ENCODE data around the gene FDX2. TPM values are rescaled to one million over a fixed set of nuclear protein-coding genes. Genes with fewer than 3 reads are reported as not detected.

The FDX2 gene
- total RNA-seq = 8.9 and 22.2 TPM in 2 replicates

GRCh38 chr19:10315335-10316214, at the start of gene FDX2:
TSS of gene FDX2 (minus strand) at chr19:10316015. CDS start at chr19:10315996, 19 bp downstream.

DNA sequence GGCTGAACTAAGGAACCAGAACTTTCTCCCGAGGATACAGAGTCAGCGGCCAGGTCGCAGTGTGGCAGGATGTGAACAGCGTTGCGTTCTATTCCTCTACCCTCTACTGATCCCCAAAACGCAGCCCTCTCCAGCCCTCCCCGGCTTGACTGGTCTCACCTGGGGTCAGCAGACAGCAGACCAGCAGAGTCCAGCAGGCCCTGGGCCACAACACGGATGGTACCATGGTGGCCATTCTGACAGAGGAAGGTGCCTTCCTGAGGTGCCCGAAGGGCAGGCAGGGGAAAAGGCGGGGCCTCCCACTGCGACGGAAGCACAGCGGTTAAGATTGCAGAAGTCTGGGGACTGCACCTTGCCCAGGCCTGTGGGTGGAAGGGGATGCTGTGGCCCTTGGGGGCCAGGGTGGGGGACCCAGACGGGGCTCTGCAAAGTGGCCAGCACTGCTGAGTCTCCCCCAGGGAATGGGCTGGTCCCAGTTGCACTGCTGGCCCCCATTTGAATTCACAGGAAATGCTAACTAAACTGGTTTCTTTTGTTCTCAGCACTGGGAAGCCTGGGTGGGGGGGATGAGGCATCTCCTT, 23.7 kb upstream of the FDX2 start, which contains the start of gene ICAM3:
TSS of gene ICAM3 (minus strand) at position 245 of the 581 bp plus-strand sequence. CDS start at position 235, 10 bp downstream.

DNA sequence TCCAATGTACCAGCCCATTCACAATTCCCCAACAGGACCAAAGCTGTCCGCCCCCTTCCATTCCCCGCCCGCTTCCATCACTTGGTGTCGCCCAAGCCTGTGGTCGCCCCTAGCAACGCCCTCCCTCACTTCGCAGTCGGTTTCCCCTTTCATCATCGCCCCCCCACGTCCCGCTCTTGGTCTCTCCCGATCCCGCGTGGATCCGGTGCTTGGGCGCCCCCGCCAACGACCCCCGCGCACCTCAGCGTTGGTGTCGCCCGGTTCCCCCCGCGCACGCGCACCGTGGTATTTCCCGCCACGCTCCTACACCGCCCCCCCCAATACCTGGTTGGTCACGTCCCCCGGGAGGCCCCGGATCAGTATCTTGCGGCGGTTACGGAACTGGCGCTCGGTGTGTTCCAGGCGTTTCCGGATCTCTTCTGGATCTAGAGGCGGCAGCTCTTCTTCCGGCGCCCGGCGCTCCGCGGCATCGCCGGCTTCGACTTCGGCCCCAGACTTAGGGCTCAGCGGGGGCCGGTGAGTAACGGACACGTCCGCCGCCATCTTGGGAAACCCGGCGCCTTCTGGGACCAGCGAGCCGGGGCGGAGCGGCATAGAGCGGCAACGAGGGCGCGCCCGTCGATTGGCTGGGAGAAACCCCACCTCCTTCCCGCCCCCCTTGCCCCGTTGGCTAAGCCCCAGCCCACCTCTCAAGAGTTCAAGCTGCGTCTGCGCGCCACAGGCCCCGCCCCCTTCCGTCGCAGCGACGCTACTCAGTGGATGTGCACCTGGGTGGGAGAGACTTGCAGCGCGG, 17.3 kb upstream of the FDX2 start, which contains the start of gene RAVER1:
TSS of gene RAVER1 (minus strand) at position 565 of the 793 bp plus-strand sequence. CDS start at position 543, 22 bp downstream.

GRCh38 chr19:10309423-10309822, 6.4 kb downstream of the FDX2 start, which contains the start of gene ZGLP1:
TSS of gene ZGLP1 (minus strand) at chr19:10309815.

DNA sequence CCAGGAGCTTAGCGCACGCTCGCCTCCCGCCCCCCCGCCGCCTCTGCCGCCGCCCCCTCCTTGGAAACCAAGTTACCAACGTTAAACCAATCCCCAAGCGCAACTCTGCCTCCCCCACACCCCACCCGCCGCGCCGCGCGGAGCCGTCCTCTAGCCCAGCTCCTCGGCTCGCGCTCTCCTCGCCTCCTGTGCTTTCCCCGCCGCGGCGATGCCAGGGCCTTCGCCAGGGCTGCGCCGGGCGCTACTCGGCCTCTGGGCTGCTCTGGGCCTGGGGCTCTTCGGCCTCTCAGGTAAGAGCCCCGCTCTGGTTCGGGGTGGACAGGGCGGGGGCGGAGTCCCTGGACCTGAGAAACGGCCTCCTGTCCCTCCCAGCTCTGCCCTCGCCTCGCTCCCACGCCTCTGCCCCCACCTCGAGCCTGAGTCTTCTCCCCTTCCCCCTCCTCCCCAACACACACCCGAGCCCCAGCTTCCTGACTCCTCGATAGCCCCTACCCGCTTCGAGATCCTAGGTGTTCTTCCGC, 25.9 kb downstream of the FDX2 start, which contains the start of gene ICAM5:
TSS of gene ICAM5 (plus strand) at position 117 of the 521 bp plus-strand sequence. CDS start at position 209, 92 bp downstream.

DNA sequence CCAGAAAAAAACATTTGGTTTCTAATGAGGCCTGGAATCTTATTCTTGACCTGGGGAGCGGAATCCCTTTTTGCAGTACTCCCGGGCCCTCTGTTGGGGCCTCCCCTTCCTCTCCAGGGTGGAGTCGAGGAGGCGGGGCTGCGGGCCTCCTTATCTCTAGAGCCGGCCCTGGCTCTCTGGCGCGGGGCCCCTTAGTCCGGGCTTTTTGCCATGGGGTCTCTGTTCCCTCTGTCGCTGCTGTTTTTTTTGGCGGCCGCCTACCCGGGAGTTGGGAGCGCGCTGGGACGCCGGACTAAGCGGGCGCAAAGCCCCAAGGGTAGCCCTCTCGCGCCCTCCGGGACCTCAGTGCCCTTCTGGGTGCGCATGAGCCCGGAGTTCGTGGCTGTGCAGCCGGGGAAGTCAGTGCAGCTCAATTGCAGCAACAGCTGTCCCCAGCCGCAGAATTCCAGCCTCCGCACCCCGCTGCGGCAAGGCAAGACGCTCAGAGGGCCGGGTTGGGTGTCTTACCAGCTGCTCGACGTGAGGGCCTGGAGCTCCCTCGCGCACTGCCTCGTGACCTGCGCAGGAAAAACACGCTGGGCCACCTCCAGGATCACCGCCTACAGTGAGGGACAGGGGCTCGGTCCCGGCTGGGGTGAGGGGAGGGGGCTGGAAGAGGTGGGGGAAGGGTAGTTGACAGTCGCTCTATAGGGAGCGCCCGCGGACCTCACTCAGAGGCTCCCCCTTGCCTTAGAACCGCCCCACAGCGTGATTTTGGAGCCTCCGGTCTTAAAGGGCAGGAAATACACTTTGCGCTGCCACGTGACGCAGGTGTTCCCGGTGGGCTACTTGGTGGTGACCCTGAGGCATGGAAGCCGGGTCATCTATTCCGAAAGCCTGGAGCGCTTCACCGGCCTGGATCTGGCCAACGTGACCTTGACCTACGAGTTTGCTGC, 28.7 kb downstream of the FDX2 start, which contains the start of gene ICAM4:
TSS of gene ICAM4 (plus strand) at position 153 of the 935 bp plus-strand sequence. CDS start at position 211, 58 bp downstream.

DNA sequence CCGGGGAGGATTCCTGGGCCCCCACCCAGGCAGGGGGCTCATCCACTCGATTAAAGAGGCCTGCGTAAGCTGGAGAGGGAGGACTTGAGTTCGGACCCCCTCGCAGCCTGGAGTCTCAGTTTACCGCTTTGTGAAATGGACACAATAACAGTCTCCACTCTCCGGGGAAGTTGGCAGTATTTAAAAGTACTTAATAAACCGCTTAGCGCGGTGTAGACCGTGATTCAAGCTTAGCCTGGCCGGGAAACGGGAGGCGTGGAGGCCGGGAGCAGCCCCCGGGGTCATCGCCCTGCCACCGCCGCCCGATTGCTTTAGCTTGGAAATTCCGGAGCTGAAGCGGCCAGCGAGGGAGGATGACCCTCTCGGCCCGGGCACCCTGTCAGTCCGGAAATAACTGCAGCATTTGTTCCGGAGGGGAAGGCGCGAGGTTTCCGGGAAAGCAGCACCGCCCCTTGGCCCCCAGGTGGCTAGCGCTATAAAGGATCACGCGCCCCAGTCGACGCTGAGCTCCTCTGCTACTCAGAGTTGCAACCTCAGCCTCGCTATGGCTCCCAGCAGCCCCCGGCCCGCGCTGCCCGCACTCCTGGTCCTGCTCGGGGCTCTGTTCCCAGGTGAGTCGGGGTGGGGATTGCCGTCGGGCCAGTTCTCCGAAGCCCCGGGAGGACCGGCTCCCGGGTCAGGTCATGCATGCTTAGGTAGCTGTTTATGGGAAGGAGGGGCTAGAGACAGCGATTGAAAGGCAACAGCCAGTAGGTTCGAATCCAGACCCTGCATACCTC, 45.0 kb downstream of the FDX2 start, which contains the start of gene ICAM1:
TSS of gene ICAM1 (plus strand) at position 505 of the 779 bp plus-strand sequence. CDS start at position 545, 40 bp downstream.

Other genes with a start within 250 kb of the FDX2 start
- gene SHFL, start 229.7 kb downstream of the FDX2 start, total RNA-seq = 25.6 and 27.6 TPM in 2 replicates
- 0.32 and 0.54 TPM in 2 replicates for gene ANGPTL6, start 213.3 kb downstream of the FDX2 start, total RNA-seq
- 37.5 and 44.7 TPM in 2 replicates for gene PPAN, start 209.7 kb downstream of the FDX2 start, total RNA-seq
- 2.6 and 3.2 TPM in 2 replicates for gene P2RY11, start 204.3 kb downstream of the FDX2 start, total RNA-seq
- gene EIF3G, start 196.1 kb downstream of the FDX2 start, total RNA-seq = 244 and 249 TPM in 2 replicates
- 38.2 and 46.0 TPM in 2 replicates for gene DNMT1, start 121.1 kb downstream of the FDX2 start, total RNA-seq
- gene S1PR2, start 84.7 kb downstream of the FDX2 start, total RNA-seq = 15.6 and 16.6 TPM in 2 replicates
- 73.3 and 77.8 TPM in 2 replicates for gene MRPL4, start 63.8 kb downstream of the FDX2 start, total RNA-seq
- 28.7 and 97.0 TPM in 2 replicates for gene ICAM1, start 44.9 kb downstream of the FDX2 start, total RNA-seq
- 0.49 and 0.90 TPM in 2 replicates for gene ICAM4, start 29.1 kb downstream of the FDX2 start, total RNA-seq
- gene ICAM5, start 26.1 kb downstream of the FDX2 start, total RNA-seq = 4.5 and 6.9 TPM in 2 replicates
- gene ZGLP1, start 6.2 kb downstream of the FDX2 start, total RNA-seq = 0.18 TPM in 1 of 2 replicates, not detected in the other
- gene RAVER1, start 17.5 kb upstream of the FDX2 start, total RNA-seq = 18.1 and 22.6 TPM in 2 replicates
- gene ICAM3, start 23.6 kb upstream of the FDX2 start, total RNA-seq = 10.5 and 11.4 TPM in 2 replicates
- gene TYK2, start 64.6 kb upstream of the FDX2 start, total RNA-seq = 55.7 and 61.9 TPM in 2 replicates
- 216 and 257 TPM in 2 replicates for gene CDC37, start 87.5 kb upstream of the FDX2 start, total RNA-seq
- 5.4 and 9.4 TPM in 2 replicates for gene PDE4A, start 104.5 kb upstream of the FDX2 start, total RNA-seq
- gene KEAP1, start 187.3 kb upstream of the FDX2 start, total RNA-seq = 58.3 and 64.5 TPM in 2 replicates
- gene S1PR5, start 201.4 kb upstream of the FDX2 start, total RNA-seq = 0.32 and 0.36 TPM in 2 replicates
- 11.8 and 17.1 TPM in 2 replicates for gene ATG4D, start 227.9 kb upstream of the FDX2 start, total RNA-seq
- gene KRI1, start 250.0 kb upstream of the FDX2 start, total RNA-seq = 9.1 and 14.6 TPM in 2 replicates